Suprapubic skin (tissue), 4 donors: ENCODE data around the gene ZDHHC16. TPM values are rescaled to one million over a fixed set of nuclear protein-coding genes. Genes with fewer than 3 reads are reported as not detected.

Experiments
- DNase-seq, 2 donors: peaks; one replicate each; pipeline ENCODE4 v3.0.0-alpha.2; 2019; ENCODE audit warnings: low spot score in 2 of 2
- H3K27ac ChIP-seq: fragments of 200-600 bp; sonication (generic); one replicate; pipeline ENCODE4 v1.5.1; 2019
- H3K27me3 ChIP-seq: fragments of 200-600 bp; sonication (generic); one replicate; pipeline ENCODE4 v1.5.1; 2019
- H3K36me3 ChIP-seq: fragments of 200-600 bp; sonication (generic); one replicate; pipeline ENCODE4 v1.5.1; 2019
- H3K4me1 ChIP-seq: fragments of 200-600 bp; sonication (generic); one replicate; pipeline ENCODE4 v1.5.1; 2019
- H3K4me3 ChIP-seq: fragments of 200-600 bp; sonication (generic); one replicate; pipeline ENCODE4 v1.5.1; 2019; ENCODE audit warnings: mild to moderate bottlenecking
- H3K9me3 ChIP-seq: fragments of 200-600 bp; sonication (generic); one replicate; pipeline ENCODE4 v1.5.1; 2019
- EP300 ChIP-seq: sonication (generic); formaldehyde crosslinking; IDR thresholded peaks from one replicate; pipeline ENCODE4 v1.6.1; 2017; ENCODE audit warnings: antibody characterized with exemption
- POLR2A ChIP-seq, 2 donors: fragments of 450-650 bp; IDR thresholded peaks; one replicate each; pipeline ENCODE4 v1.6.1; 2017; ENCODE audit warnings: antibody characterized with exemption in 2 of 2, mild to moderate bottlenecking in 2 of 2, moderate library complexity in 2 of 2
- POLR2AphosphoS5 ChIP-seq, 3 donors: sonication (generic); formaldehyde crosslinking; IDR thresholded peaks; one replicate each; pipeline ENCODE4 v1.6.1; 2017; ENCODE audit warnings: antibody characterized with exemption in 3 of 3
- WGBS: methylation state at CpG from one replicate; pipeline ENCODE4 v1.1.5; 2018; 5-methylcytosine and 5-hydroxymethylcytosine counted together
- total RNA-seq, 4 donors: library from RNA; depleted of rRNA; stranded (reverse); fragments of >200 nt; gene quantifications; one replicate each; pipeline ENCODE4 v1.1.0, GENCODE V29; 2016
- TF ChIP-seq, protein P1 (sequence below), 2 donors: fragments of 200-600 bp in 1 of 2; fragments of 450-650 bp in 1 of 2; sonication (generic) in 1 of 2; IDR thresholded peaks; one replicate each; pipeline ENCODE4 v1.5.1; 2016 to 2019; ENCODE audit warnings: antibody characterized with exemption in 2 of 2, mild to moderate bottlenecking in 1 of 2, moderate library complexity in 1 of 2

ZDHHC16 gene
- total RNA-seq, 4 donors from 2014 or later: 24.5 to 35.8 (median 28.2) TPM

DNA sequence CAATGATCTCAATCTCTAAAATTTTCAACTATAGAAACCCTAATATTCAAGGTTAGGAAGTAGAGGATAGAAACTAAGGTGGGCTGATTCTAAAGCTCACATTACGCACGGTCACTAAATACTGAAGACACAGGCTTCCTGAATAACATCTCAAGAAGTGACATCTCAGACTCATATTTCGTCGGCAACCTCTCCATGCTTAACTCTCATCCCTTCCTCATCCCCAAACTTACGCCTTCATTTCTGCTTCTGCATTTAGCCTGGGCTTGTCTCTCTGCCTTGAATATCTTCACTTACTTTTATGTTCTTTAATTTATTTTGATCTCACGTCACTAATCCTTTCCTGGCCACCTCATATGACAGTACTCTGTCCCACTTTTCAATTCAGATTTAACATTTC, 10.8 kb upstream of the ZDHHC16 start:
- Histone ChIP-seq H3K4me3 (no peak overlapping the region), H3K36me3 (peaks cover 85% of the 10 kb centered on the region), H3K4me1 (no peaks in the 10 kb centered on the region), H3K27me3 (no peaks in the 10 kb centered on the region), H3K27ac (no peak overlapping the region), H3K9me3 (no peaks in the 10 kb centered on the region)
- no peak for TF ChIP-seq EP300
- TF ChIP-seq, protein P1, sequence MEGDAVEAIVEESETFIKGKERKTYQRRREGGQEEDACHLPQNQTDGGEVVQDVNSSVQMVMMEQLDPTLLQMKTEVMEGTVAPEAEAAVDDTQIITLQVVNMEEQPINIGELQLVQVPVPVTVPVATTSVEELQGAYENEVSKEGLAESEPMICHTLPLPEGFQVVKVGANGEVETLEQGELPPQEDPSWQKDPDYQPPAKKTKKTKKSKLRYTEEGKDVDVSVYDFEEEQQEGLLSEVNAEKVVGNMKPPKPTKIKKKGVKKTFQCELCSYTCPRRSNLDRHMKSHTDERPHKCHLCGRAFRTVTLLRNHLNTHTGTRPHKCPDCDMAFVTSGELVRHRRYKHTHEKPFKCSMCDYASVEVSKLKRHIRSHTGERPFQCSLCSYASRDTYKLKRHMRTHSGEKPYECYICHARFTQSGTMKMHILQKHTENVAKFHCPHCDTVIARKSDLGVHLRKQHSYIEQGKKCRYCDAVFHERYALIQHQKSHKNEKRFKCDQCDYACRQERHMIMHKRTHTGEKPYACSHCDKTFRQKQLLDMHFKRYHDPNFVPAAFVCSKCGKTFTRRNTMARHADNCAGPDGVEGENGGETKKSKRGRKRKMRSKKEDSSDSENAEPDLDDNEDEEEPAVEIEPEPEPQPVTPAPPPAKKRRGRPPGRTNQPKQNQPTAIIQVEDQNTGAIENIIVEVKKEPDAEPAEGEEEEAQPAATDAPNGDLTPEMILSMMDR (IDR thresholded peaks at IDR 0.05): no peak
- TF ChIP-seq POLR2A (IDR thresholded peaks at IDR 0.05): no peak
- TF ChIP-seq POLR2AphosphoS5 (IDR thresholded peaks at IDR 0.05): no peak
- DNase-seq: no peak
- 94% methylated on average over 6 of the region's 6 CpGs for WGBS

DNA sequence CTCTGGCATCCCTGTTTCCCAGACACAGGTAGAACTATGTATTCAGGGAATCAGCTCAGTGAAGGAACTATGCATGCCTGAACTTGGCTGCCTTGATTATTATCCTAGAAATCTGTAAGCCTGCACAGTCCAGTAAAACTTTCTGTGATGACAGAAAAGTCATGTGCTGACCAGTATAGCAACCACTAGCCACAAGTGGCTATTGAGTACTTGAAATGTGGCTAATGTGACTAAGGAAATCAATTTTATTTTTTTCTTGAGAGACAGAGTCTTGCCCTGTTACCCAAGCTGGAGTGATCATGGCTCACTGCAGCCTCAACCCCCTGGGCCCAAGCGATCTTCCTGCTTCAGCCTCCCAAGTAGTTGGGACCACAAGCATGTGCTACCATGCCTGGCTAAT, 3.7 kb upstream of the ZDHHC16 start:
- no peak for DNase-seq
- no peak for TF ChIP-seq POLR2AphosphoS5 (IDR thresholded peaks at IDR 0.05)
- no peak for TF ChIP-seq EP300
- TF ChIP-seq POLR2A (IDR thresholded peaks at IDR 0.05): no peak
- TF ChIP-seq, protein P1 (IDR thresholded peaks at IDR 0.05): no peak
- Histone ChIP-seq H3K27ac (no peak overlapping the region), H3K4me3 (no peak overlapping the region), H3K9me3 (no peaks in the 10 kb centered on the region), H3K27me3 (no peaks in the 10 kb centered on the region), H3K36me3 (peaks cover 42% of the 10 kb centered on the region), H3K4me1 (peaks cover 22% of the 10 kb centered on the region)
- 100% methylated on average over 1 of the region's 1 CpG for WGBS

DNA sequence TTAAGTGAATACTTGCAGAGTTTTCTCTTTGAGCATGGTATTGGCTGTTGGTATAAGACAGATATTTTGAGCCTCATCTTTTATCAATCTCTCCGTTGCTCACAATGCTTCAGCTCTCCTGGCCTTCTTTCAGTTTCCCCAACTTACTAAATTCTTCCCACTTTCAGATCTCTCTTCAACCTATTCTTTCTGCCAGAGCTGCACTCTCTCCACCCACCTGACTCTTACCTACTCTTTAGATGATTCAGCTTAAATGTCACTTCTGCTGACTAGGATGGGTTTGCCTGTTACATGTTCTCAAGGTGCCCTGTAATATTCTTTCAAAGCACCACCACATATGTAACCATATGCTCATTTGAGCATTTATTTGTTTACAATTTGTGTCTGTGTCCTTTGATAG, 1.8 kb upstream of the ZDHHC16 start:
- Histone ChIP-seq H3K9me3 (no peaks in the 10 kb centered on the region), H3K4me3 (no peak overlapping the region), H3K27me3 (no peaks in the 10 kb centered on the region), H3K36me3 (peaks cover 22% of the 10 kb centered on the region), H3K27ac (no peak overlapping the region), H3K4me1 (peaks cover 40% of the 10 kb centered on the region)
- no peak for DNase-seq
- WGBS: 87% methylated on average over 1 of the region's 1 CpG
- TF ChIP-seq POLR2A (IDR thresholded peaks at IDR 0.05) (no peak), EP300 (no peak), POLR2AphosphoS5 (IDR thresholded peaks at IDR 0.05) (no peak)
- TF ChIP-seq, protein P1 (IDR thresholded peaks at IDR 0.05): no peak

GRCh38 chr10:97445357-97445721, 636 bp upstream of the ZDHHC16 start:
- H3K36me3 ChIP-seq: peaks cover 11% of the 10 kb centered on the region
- no peak for DNase-seq
- H3K9me3 ChIP-seq: no peaks in the 10 kb centered on the region
- no peaks in the 10 kb centered on the region for H3K27me3 ChIP-seq
- TF ChIP-seq POLR2A (IDR thresholded peaks at IDR 0.05): no peak
- TF ChIP-seq EP300: no peak
- TF ChIP-seq, protein P1 (IDR thresholded peaks at IDR 0.05): no peak
- no peak for TF ChIP-seq POLR2AphosphoS5 (IDR thresholded peaks at IDR 0.05)
- WGBS: 1% methylated on average over 13 of the region's 13 CpGs
- H3K27ac ChIP-seq: peak overlapping the region; percentile 67
- peaks cover 45% of the 10 kb centered on the region for H3K4me1 ChIP-seq
- peak overlapping the region; percentile 79 for H3K4me3 ChIP-seq

- DNase-seq: no peak
- Histone ChIP-seq H3K27ac (no peak overlapping the region), H3K4me1 (peaks cover 58% of the 10 kb centered on the region), H3K9me3 (no peaks in the 10 kb centered on the region), H3K27me3 (no peaks in the 10 kb centered on the region), H3K36me3 (peaks cover 30% of the 10 kb centered on the region), H3K4me3 (no peak overlapping the region)
- WGBS: 57% methylated on average over 2 of the region's 2 CpGs
- TF ChIP-seq POLR2AphosphoS5 (IDR thresholded peaks at IDR 0.05): no peak
- TF ChIP-seq, protein P1 (IDR thresholded peaks at IDR 0.05): no peak
- TF ChIP-seq EP300: no peak
- no peak for TF ChIP-seq POLR2A (IDR thresholded peaks at IDR 0.05)
These were observed 4.9 kb downstream of the ZDHHC16 start for GRCh38 chr10:97450828-97451227.
